ENCODE measurements around the gene MAP1LC3B. TPM values are rescaled to one million over a fixed set of nuclear protein-coding genes. Genes with fewer than 3 reads are reported as not detected.

Gene MAP1LC3B
- total RNA-seq, 2 experiments from 2014 or later = 55.3 to 58.1 TPM

- H3K27ac Mint-ChIP-seq = peak overlapping the region; percentile 97
- TF ChIP-seq CTCF (IDR thresholded peaks at IDR 0.05) = no peak
- ATAC-seq = no peak
- H3K36me3 Mint-ChIP-seq (ENCODE audit: low read depth) = peaks cover 18% of the 10 kb centered on the region
- no peaks in the 10 kb centered on the region for H3K27me3 Mint-ChIP-seq
- DNase-seq = no peak
- H3K9me3 Mint-ChIP-seq = no peaks in the 10 kb centered on the region
- H3K4me3 Mint-ChIP-seq = peak overlapping the region; percentile 79
- intact Hi-C loops (cut with micrococcal nuclease) = loop anchor here (5.0 kb wide), 1 partner anchor 73 kb away; the partner anchor contains the start of gene C16orf95
- CTCF ChIA-PET = no interaction called here
- peaks cover 57% of the 10 kb centered on the region for H3K4me1 Mint-ChIP-seq (ENCODE audit: low read depth)
- POLR2A ChIA-PET = interaction anchor here (0.6 kb wide), 1 partner anchor 508 kb away, joined by 3 read pairs; no protein-coding TSS in a partner anchor
Measured at GRCh38 chr16:87390641-87391323, 1.4 kb upstream of the MAP1LC3B start.

GRCh38 chr16:87391324-87391949 is 699 bp upstream of the MAP1LC3B start:
- ATAC-seq (no peak), DNase-seq (peak; percentile 48)
- peaks cover 18% of the 10 kb centered on the region for H3K36me3 Mint-ChIP-seq (ENCODE audit: low read depth)
- H3K4me1 Mint-ChIP-seq (ENCODE audit: low read depth) = peaks cover 55% of the 10 kb centered on the region
- ChIA-PET POLR2A (interaction anchor here (0.6 kb wide), 1 partner anchor 508 kb away, joined by 3 read pairs; no protein-coding TSS in a partner anchor), CTCF (no interaction called here)
- peak overlapping the region; percentile 79 for H3K4me3 Mint-ChIP-seq
- intact Hi-C loops (cut with micrococcal nuclease) = loop anchor here (5.0 kb wide), 1 partner anchor 74 kb away; the partner anchor contains the start of gene C16orf95
- TF ChIP-seq CTCF (IDR thresholded peaks at IDR 0.05) = no peak
- no peaks in the 10 kb centered on the region for H3K9me3 Mint-ChIP-seq
- no peaks in the 10 kb centered on the region for H3K27me3 Mint-ChIP-seq
- peak overlapping the region; percentile 97 for H3K27ac Mint-ChIP-seq

- Mint-ChIP-seq H3K9me3 (no peaks in the 10 kb centered on the region), H3K4me1 (ENCODE audit: low read depth) (peaks cover 49% of the 10 kb centered on the region), H3K27me3 (no peaks in the 10 kb centered on the region), H3K36me3 (ENCODE audit: low read depth) (peaks cover 18% of the 10 kb centered on the region), H3K4me3 (peak overlapping the region; percentile 83), H3K27ac (peak overlapping the region; percentile 90)
- intact Hi-C loops (cut with micrococcal nuclease) = loop anchor here (5.0 kb wide), 1 partner anchor 76 kb away; the partner anchor contains the start of gene C16orf95
- CTCF ChIA-PET = interaction anchor here (1.1 to 4.0 kb wide), 6 partner anchors 9 to 243 kb away, joined by 3 to 32 read pairs (median 8); partner anchors contain the start of gene FBXO31
- TF ChIP-seq CTCF (IDR thresholded peaks at IDR 0.05) = no peak
- POLR2A ChIA-PET = interaction anchor here (0.9 to 3.5 kb wide), 6 partner anchors 9 to 76 kb away, joined by 3 to 34 read pairs (median 4); partner anchors contain the start of genes C16orf95 and FBXO31
- DNase-seq (peak; percentile 64), ATAC-seq (no peak)
Measured at GRCh38 chr16:87392821-87393679, 914 bp downstream of the MAP1LC3B start.

GRCh38 chr16:87393680-87394055 is 1.5 kb downstream of the MAP1LC3B start:
- intact Hi-C loops (cut with micrococcal nuclease) = loop anchor here (5.0 kb wide), 1 partner anchor 76 kb away; the partner anchor contains the start of gene C16orf95
- no peaks in the 10 kb centered on the region for H3K9me3 Mint-ChIP-seq
- H3K4me1 Mint-ChIP-seq (ENCODE audit: low read depth) = peaks cover 43% of the 10 kb centered on the region
- H3K27ac Mint-ChIP-seq = peak overlapping the region; percentile 90
- H3K4me3 Mint-ChIP-seq = peak overlapping the region; percentile 83
- CTCF ChIA-PET = interaction anchor here (0.9 to 4.0 kb wide), 11 partner anchors 9 to 243 kb away, joined by 3 to 32 read pairs (median 9); partner anchors contain the start of genes C16orf95 and FBXO31
- POLR2A ChIA-PET = interaction anchor here (1.3 to 3.5 kb wide), 4 partner anchors 9 to 77 kb away, joined by 4 to 34 read pairs (median 6); partner anchors contain the start of genes C16orf95 and FBXO31
- DNase-seq (no peak), ATAC-seq (no peak)
- peaks cover 18% of the 10 kb centered on the region for H3K36me3 Mint-ChIP-seq (ENCODE audit: low read depth)
- no peaks in the 10 kb centered on the region for H3K27me3 Mint-ChIP-seq
- TF ChIP-seq CTCF (IDR thresholded peaks at IDR 0.05) = no peak

Measured in activated CD8-positive, alpha-beta T cell treated with anti-CD3 and anti-CD28 coated beads for 36 hours (primary cell).